H1 (cell line): Measurements from ENCODE around the gene UCN. TPM values are rescaled to one million over a fixed set of nuclear protein-coding genes. Genes with fewer than 3 reads are reported as not detected.

ENCODE experiments used
- CTCF ChIA-PET: fragments of 300-600 bp; sonication (Branson Sonifier 250); formaldehyde crosslinking; loops from one replicate; lab custom pipeline; 2021; ENCODE audit not compliant: partially characterized antibody; lab: Charles Lee
- POLR2A ChIA-PET: fragments of 300-600 bp; sonication (Branson Sonifier 250); formaldehyde crosslinking; loops from one replicate; lab custom pipeline; 2021; ENCODE audit warnings: inconsistent platforms; ENCODE audit not compliant: partially characterized antibody; lab: Charles Lee
- DNase-seq, 2 experiments: peaks; one replicate each; pipeline versions ENCODE4 v3.0.0 to v3.0.0-alpha.2; 2010 to 2022; ENCODE audit warnings: low spot score in 2 of 2, low read depth in 1 of 2, mixed read lengths in 1 of 2
- FAIRE-seq: peaks from 2 replicates; lab custom pipeline; 2011; peaks lifted over from hg19 to GRCh38; lab: Jason Lieb, UNC
- H2AFZ ChIP-seq: 2 replicates; pipeline ENCODE4 v1.8.1; 2012; ENCODE audit warnings: low read length, inconsistent platforms
- H2AK5ac ChIP-seq: 2 replicates; pipeline ENCODE4 v1.6.1; 2013; ENCODE audit warnings: low read depth, low read length
- H2BK120ac ChIP-seq: replicated peaks from 2 replicates; pipeline ENCODE3; 2013; ENCODE audit warnings: low read depth, low read length, inconsistent platforms
- H2BK12ac ChIP-seq: 2 replicates; pipeline ENCODE4 v1.6.1; 2013; ENCODE audit warnings: low read depth, low read length
- H2BK15ac ChIP-seq: 2 replicates; pipeline ENCODE4 v1.6.1; 2013; ENCODE audit warnings: low read length
- H2BK20ac ChIP-seq: 2 replicates; pipeline ENCODE4 v1.6.1; 2013; ENCODE audit warnings: low read length
- H2BK5ac ChIP-seq: 2 replicates; pipeline ENCODE4 v1.6.1; 2013; ENCODE audit warnings: low read depth, low read length
- H3K14ac ChIP-seq: 2 replicates; pipeline ENCODE4 v1.6.1; 2013; ENCODE audit warnings: inconsistent platforms; ENCODE audit not compliant: insufficient read length
- H3K18ac ChIP-seq: 2 replicates; pipeline ENCODE4 v1.6.1; 2013; ENCODE audit warnings: low read length; ENCODE audit errors: extremely low read depth
- H3K23ac ChIP-seq: 2 replicates; pipeline ENCODE4 v1.6.1; 2013; ENCODE audit warnings: inconsistent platforms; ENCODE audit not compliant: insufficient read length
- H3K23me2 ChIP-seq: 2 replicates; pipeline ENCODE4 v1.6.1; 2013; ENCODE audit warnings: low read depth, low read length
- H3K27ac ChIP-seq: 2 replicates; pipeline ENCODE4 v1.6.1; 2011; ENCODE audit warnings: low read depth, low read length, inconsistent platforms
- H3K27me3 ChIP-seq, 4 experiments: replicated peaks in 1 of 4; 1 replicate in 1 of 4; 2 replicates in 3 of 4; pipeline versions ENCODE4 v1.6.1 to v1.8.1; 2011 to 2013; ENCODE audit warnings: low read length in 3 of 4, mild to moderate bottlenecking in 3 of 4, inconsistent platforms in 2 of 4, mixed read lengths in 2 of 4, moderate library complexity in 1 of 4; ENCODE audit not compliant: control insufficient read depth in 3 of 4, insufficient read depth in 3 of 4; ENCODE audit errors: extremely low read depth in 1 of 4
- H3K36me3 ChIP-seq, 4 experiments: 2 replicates each; pipeline versions ENCODE4 v1.6.1 to v1.8.1; 2011 to 2013; ENCODE audit warnings: mild to moderate bottlenecking in 4 of 4, low read length in 3 of 4, moderate library complexity in 2 of 4, control low read depth in 1 of 4, inconsistent platforms in 1 of 4; ENCODE audit not compliant: insufficient read depth in 4 of 4, control insufficient read depth in 2 of 4
- H3K4ac ChIP-seq: replicated peaks from 2 replicates; pipeline ENCODE3; 2013; ENCODE audit warnings: low read length, low read depth, mixed read lengths, inconsistent platforms; ENCODE audit not compliant: insufficient read length
- H3K4me1 ChIP-seq, 4 experiments: replicated peaks in 1 of 4; 1 replicate in 1 of 4; 2 replicates in 3 of 4; pipeline versions ENCODE4 v1.6.1 to v1.8.1; 2011 to 2013; ENCODE audit warnings: low read length in 3 of 4, inconsistent platforms in 2 of 4, mixed read lengths in 1 of 4; ENCODE audit not compliant: insufficient read depth in 4 of 4, control insufficient read depth in 3 of 4
- H3K4me2 ChIP-seq, 2 experiments: 2 replicates each; pipeline versions ENCODE4 v1.6.1 to v1.8.1; 2011 to 2013; ENCODE audit warnings: low read depth in 2 of 2, low read length in 2 of 2, control low read depth in 1 of 2, inconsistent platforms in 1 of 2, mild to moderate bottlenecking in 1 of 2; ENCODE audit not compliant: insufficient read depth in 1 of 2
- H3K4me3 ChIP-seq, 4 experiments: fragments of 200-600, 300-600 bp in 1 of 4; sonication (generic), shearing (Covaris generic), sonication (Bioruptor Twin) in 1 of 4; 2 replicates each; pipeline versions ENCODE4 v1.5.1 to v1.8.1; 2011 to 2016; ENCODE audit warnings: low read length in 4 of 4, low read depth in 3 of 4, control low read depth in 2 of 4, inconsistent platforms in 2 of 4, mild to moderate bottlenecking in 2 of 4, mixed read lengths in 1 of 4, moderate library complexity in 1 of 4; ENCODE audit not compliant: insufficient read depth in 2 of 4; ENCODE audit errors: extremely low read depth in 1 of 4
- H3K56ac ChIP-seq: replicated peaks from 2 replicates; pipeline ENCODE3; 2013; ENCODE audit warnings: low read depth, mild to moderate bottlenecking, mixed read lengths, low read length, inconsistent platforms; ENCODE audit not compliant: insufficient read length
- H3K79me1 ChIP-seq: 2 replicates; pipeline ENCODE4 v1.6.1; 2013; ENCODE audit warnings: low read depth, low read length, control low read depth
- H3K79me2 ChIP-seq, 2 experiments: 2 replicates each; pipeline versions ENCODE4 v1.6.1 to v1.8.1; 2012 to 2013; ENCODE audit warnings: low read length in 2 of 2, mild to moderate bottlenecking in 2 of 2, inconsistent platforms in 1 of 2; ENCODE audit not compliant: insufficient read depth in 2 of 2, control insufficient read depth in 1 of 2
- H3K9ac ChIP-seq, 4 experiments: replicated peaks in 1 of 4; 1 replicate in 1 of 4; 2 replicates in 3 of 4; pipeline versions ENCODE4 v1.6.1 to v1.8.1; 2011 to 2013; ENCODE audit warnings: low read depth in 3 of 4, low read length in 3 of 4, control low read depth in 2 of 4, mild to moderate bottlenecking in 2 of 4, moderate library complexity in 2 of 4, inconsistent platforms in 1 of 4; ENCODE audit errors: extremely low read depth in 1 of 4
- H3K9me3 ChIP-seq, 2 experiments: 2 replicates each; pipeline versions ENCODE4 v1.6.1 to v1.8.1; 2012 to 2013; ENCODE audit warnings: mild to moderate bottlenecking in 2 of 2, moderate library complexity in 2 of 2, control low read depth in 1 of 2, inconsistent platforms in 1 of 2, low read depth in 1 of 2, low read length in 1 of 2, mixed read lengths in 1 of 2; ENCODE audit not compliant: insufficient read depth in 2 of 2
- H4K20me1 ChIP-seq, 2 experiments: replicated peaks in 1 of 2; 2 replicates each; pipeline versions ENCODE3 to v1.8.1; 2011 to 2013; ENCODE audit warnings: inconsistent platforms in 2 of 2, low read length in 2 of 2, mild to moderate bottlenecking in 1 of 2; ENCODE audit not compliant: insufficient read depth in 2 of 2, control insufficient read depth in 1 of 2
- H4K5ac ChIP-seq: 2 replicates; pipeline ENCODE4 v1.6.1; 2013; ENCODE audit warnings: low read length, low read depth, mixed read lengths, inconsistent platforms; ENCODE audit not compliant: insufficient read length
- H4K8ac ChIP-seq: 2 replicates; pipeline ENCODE4 v1.8.0; 2013; ENCODE audit warnings: mild to moderate bottlenecking, moderate library complexity, low read length, inconsistent platforms; ENCODE audit not compliant: insufficient read depth; ENCODE audit errors: extremely low read depth
- H4K91ac ChIP-seq: replicated peaks from 2 replicates; pipeline ENCODE3; 2013; ENCODE audit warnings: low read length, mixed read lengths, inconsistent platforms; ENCODE audit not compliant: insufficient read length
- CBX8 ChIP-seq: fragments of 300-800, 300-1000 bp; sonication (generic); IDR thresholded peaks from 2 replicates; pipeline ENCODE4 v1.7.1; 2016; ENCODE audit warnings: low read depth, low read length, borderline replicate concordance
- HDAC6 ChIP-seq: IDR thresholded peaks from one replicate; pipeline ENCODE4 v1.7.1; 2012; ENCODE audit warnings: low read depth, mild to moderate bottlenecking, inconsistent platforms, low read length, moderate library complexity
- NRF1 ChIP-seq: IDR thresholded peaks from 2 replicates; pipeline ENCODE4 v1.6.1; 2011; ENCODE audit warnings: mild to moderate bottlenecking, low read depth, low read length, improper control_type of control experiment
- WGBS, 2 experiments: shearing (Covaris generic) in 1 of 2; methylation state at CpG; one replicate each; pipeline versions ENCODE4 v1.1.6 to v1.1.7; 2013 to 2015; ENCODE audit warnings: low lambda C conversion rate in 2 of 2, mixed read lengths in 2 of 2, inconsistent platforms in 1 of 2, low coverage in 1 of 2, missing lambda C conversion rate in 1 of 2; ENCODE audit not compliant: insufficient replicate concordance in 2 of 2, insufficient coverage in 1 of 2, insufficient read length in 1 of 2; ENCODE audit errors: extremely low coverage in 1 of 2, missing lambda C conversion rate in 1 of 2; 5-methylcytosine and 5-hydroxymethylcytosine counted together
- polyA plus RNA-seq, 7 experiments: library from polyadenylated mRNA; depleted of rRNA in 3 of 7; stranded (reverse) in 5 of 7; unstranded in 2 of 7; fragments of >200 nt in 5 of 7; fragments of 200-250 nt in 2 of 7; gene quantifications; 1 replicate in 5 of 7; 2 replicates in 1 of 7; 4 replicates in 1 of 7; pipeline versions ENCODE4 v1.2.1 to v1.2.3, GENCODE V29; 2011 to 2013; ENCODE audit warnings: missing spikeins in 2 of 7, mixed read lengths in 2 of 7
- total RNA-seq: library from RNA; stranded (reverse); fragmentation: NEBNext Ultra II Directional; extraction: Animal tissue kit (Norgen Biotek cat#: 25700); gene quantifications from 2 replicates; pipeline ENCODE4 v1.2.1, GENCODE V29; 2021

Gene UCN
- total and polyA plus RNA-seq, 2 of the 8 experiments (the other 6 are each of a cell fraction or from before 2014, with no cell fraction given): 0.35 TPM; not detected in 1

DNA sequence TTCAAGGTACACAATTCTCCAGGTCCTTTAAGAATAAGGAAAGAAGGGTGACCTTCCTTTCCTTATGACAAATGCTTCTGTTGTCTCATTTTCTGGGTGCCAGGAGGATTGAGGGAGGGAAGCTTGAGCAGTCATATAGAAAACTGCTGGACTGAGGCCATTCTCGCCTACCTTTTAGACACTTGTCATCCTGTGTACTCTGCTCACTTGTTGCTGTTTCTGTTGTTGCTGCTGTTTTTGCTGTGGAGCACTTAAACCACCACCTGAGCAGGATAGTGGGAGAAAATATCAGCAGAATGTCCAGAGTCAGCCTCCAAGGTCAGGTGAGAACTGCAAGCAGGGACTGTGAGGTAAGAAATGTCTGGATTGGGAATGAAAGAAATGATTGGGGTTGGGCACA, 30.2 kb downstream of the UCN start:
- Histone ChIP-seq H3K79me1 (no peaks in the 10 kb centered on the region), H4K8ac (no peak overlapping the region), H3K4me3 (no peak overlapping the region), H3K79me2 (no peaks in the 10 kb centered on the region), H3K9ac (peak overlapping the region in 1 of 4 experiments; percentile 6; a peak in 1 of 7 replicates), H3K23me2 (peaks cover 3% of the 10 kb centered on the region), H3K4me2 (no peak overlapping the region), H3K4me1 (peaks cover 4 to 16% (median 13%) of the 10 kb centered on the region in 4 experiments), H4K20me1 (no peaks in the 10 kb centered on the region), H3K56ac (no peak overlapping the region), H3K18ac (no peak overlapping the region), H3K4ac (no peak overlapping the region), H3K27me3 (peaks cover 0 to 4% (median 0%) of the 10 kb centered on the region in 4 experiments; a peak in 1 of 7 replicates), H4K91ac (no peak overlapping the region), H2BK20ac (no peak overlapping the region), H3K36me3 (no peaks in the 10 kb centered on the region), H3K9me3 (no peaks in the 10 kb centered on the region), H4K5ac (no peak overlapping the region), H3K27ac (no peak overlapping the region), H2BK12ac (no peak overlapping the region), H2AFZ (no peak overlapping the region), H2BK5ac (no peak overlapping the region), H3K23ac (no peak overlapping the region), H2AK5ac (no peak overlapping the region), H3K14ac (no peak overlapping the region), H2BK15ac (0 out of 2 replicates have a peak overlapping the region, but pooled peaks have one; percentile 22), H2BK120ac (no peak overlapping the region)
- 73% methylated on average over 1 of the region's 1 CpG; no CpG with 5 or more reads in 1 of the 2 experiments for WGBS, 2 experiments
- ChIA-PET POLR2A (interaction anchor here (9.3 to 11.9 kb wide), 2 partner anchors 13 to 30 kb away, joined by 63 to 149 read pairs; partner anchors contain the start of gene SLC30A3), CTCF (interaction anchor here (2.5 to 20.2 kb wide), 8 partner anchors 10 to 181 kb away, joined by 12 to 413 read pairs (median 88); partner anchors contain the start of gene SLC30A3)
- TF ChIP-seq CBX8 (no peak), HDAC6 (no peak), NRF1 (no peak)
- FAIRE-seq (no peak), DNase-seq (no peak)
